ENCODE results near the gene WNK1. TPM values are rescaled to one million over a fixed set of nuclear protein-coding genes. Genes with fewer than 3 reads are reported as not detected.
A peak's percentile ranks its signal among the peaks of the same experiment; 100 is the strongest.

Gene WNK1
- total RNA-seq, 1 donor from 2014 or later = 150 TPM

DNA sequence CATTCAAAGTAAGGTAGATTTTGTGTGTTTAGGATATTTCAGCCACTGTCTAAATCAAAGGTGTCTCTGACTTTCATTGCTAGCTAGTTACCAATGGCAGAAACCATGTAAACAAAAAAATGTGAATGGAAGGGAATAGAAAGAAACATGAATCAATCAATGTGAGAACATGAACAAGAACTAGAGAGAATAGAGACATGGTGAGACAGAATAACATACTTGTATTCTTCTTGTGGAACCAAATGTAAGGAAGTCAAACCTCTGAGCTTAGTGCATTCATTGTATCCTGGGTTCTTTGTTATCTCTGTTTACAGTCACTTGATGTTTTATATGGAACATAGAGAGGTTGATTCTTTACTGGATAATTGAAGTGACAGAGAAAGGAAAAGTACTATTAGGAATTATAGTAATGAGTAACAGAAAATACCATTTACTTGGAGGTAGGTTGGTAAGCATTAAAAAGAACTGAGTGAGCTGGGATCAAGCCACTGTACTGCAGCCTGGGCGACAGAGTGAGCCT, 2.6 kb upstream of the WNK1 start:
- TF ChIP-seq, protein P1, sequence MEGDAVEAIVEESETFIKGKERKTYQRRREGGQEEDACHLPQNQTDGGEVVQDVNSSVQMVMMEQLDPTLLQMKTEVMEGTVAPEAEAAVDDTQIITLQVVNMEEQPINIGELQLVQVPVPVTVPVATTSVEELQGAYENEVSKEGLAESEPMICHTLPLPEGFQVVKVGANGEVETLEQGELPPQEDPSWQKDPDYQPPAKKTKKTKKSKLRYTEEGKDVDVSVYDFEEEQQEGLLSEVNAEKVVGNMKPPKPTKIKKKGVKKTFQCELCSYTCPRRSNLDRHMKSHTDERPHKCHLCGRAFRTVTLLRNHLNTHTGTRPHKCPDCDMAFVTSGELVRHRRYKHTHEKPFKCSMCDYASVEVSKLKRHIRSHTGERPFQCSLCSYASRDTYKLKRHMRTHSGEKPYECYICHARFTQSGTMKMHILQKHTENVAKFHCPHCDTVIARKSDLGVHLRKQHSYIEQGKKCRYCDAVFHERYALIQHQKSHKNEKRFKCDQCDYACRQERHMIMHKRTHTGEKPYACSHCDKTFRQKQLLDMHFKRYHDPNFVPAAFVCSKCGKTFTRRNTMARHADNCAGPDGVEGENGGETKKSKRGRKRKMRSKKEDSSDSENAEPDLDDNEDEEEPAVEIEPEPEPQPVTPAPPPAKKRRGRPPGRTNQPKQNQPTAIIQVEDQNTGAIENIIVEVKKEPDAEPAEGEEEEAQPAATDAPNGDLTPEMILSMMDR (IDR thresholded peaks at IDR 0.05; ENCODE audit: unreplicated experiment) = no peak
- Mint-ChIP-seq H3K27ac (no peak overlapping the region), H3K4me3 (no peak overlapping the region), H3K9me3 (no peaks in the 10 kb centered on the region), H3K36me3 (no peaks in the 10 kb centered on the region), H3K27me3 (ENCODE audit: low read depth) (no peaks in the 10 kb centered on the region), H3K4me1 (peaks cover 13% of the 10 kb centered on the region)
- DNase-seq (ENCODE audit: low spot score in 2 of 2, unreplicated experiment in 2 of 2) = no peak

DNA sequence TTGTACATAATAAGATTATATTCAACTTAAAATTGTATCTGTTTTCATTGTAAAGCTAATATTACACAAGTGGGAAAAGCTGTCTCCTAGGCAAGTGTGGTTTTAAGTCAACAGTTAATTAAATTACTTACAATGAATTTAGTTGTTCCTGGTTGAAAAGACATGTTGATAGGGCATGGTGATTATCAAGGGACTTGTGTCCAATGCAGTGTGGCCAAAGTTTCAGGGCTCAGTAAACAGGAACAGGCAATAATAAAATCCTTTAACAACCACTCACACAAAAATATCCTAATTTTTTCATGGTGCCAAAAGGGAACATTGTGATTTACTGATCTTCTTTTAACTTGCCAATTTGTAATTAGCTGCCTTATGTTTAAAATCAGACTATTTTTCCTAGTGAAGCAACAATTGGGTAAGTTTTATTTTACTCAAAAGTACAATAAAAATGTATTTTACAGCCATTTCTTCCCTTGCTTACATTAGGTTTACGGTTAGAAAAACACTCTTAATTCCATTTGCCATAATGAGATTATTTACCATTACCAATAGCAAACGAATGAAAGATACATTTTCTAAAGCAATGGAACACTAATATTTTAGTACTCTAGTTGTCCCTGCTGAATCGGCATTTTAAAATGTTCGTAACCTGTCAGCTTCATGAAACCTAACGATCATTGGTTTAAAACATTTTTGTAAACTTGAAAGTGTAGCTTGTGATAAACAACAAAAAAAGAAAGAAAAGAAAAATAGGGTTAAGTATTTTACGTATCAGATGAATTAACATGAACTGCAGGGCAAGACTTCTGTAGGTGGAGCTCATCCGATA, 1.8 kb upstream of the WNK1 start:
- H3K27me3 Mint-ChIP-seq (ENCODE audit: low read depth) = no peaks in the 10 kb centered on the region
- H3K4me1 Mint-ChIP-seq = peaks cover 21% of the 10 kb centered on the region
- H3K27ac Mint-ChIP-seq = no peak overlapping the region
- no peaks in the 10 kb centered on the region for H3K36me3 Mint-ChIP-seq
- no peaks in the 10 kb centered on the region for H3K9me3 Mint-ChIP-seq
- TF ChIP-seq, protein P1 (IDR thresholded peaks at IDR 0.05; ENCODE audit: unreplicated experiment) = no peak
- H3K4me3 Mint-ChIP-seq = no peak overlapping the region
- no peak for DNase-seq (ENCODE audit: low spot score in 2 of 2, unreplicated experiment in 2 of 2)

DNA sequence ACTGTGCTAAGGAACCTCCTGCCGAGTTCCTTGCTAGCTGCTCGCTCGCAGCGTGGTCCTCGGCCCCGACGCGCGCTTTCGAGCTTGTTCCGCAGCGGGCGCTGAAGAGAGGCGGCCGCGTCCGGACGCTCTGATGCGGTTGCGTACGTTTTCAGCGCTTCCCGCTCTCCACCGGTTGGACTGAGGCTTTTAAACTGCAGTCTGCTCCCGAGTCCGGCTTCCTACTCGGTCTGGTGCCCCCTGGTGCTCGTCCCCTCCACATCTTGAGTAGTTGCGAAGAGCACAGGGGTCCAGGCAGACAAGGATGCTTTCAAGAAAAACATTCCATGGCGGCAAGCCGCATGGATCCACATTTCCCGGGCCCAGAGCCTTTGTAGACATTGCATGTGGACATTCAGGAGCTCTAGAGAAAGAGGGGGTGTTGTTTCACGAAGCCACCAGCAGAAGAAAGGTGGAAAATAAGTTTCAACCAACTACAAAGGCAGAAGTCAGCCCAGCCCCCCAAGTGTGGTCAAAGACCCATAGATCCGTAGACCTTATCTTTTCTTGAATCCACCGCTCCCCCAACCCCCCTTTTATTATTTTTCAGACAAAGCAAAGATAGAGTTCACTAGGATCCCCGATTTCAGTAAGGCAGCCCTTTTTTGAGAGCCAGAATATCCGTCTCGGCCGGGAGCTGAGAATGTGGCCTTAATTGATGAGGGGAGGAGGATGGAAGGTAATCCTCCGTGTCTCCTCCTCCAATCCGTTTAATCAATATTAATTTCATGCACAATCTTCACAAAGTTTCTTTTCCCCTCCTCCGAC, 984 bp upstream of the WNK1 start:
- H3K4me1 Mint-ChIP-seq = peaks cover 29% of the 10 kb centered on the region
- peak; percentile 82 to 90 for DNase-seq (ENCODE audit: low spot score in 2 of 2, unreplicated experiment in 2 of 2)
- H3K36me3 Mint-ChIP-seq = no peaks in the 10 kb centered on the region
- no peak overlapping the region for H3K4me3 Mint-ChIP-seq
- no peaks in the 10 kb centered on the region for H3K27me3 Mint-ChIP-seq (ENCODE audit: low read depth)
- H3K27ac Mint-ChIP-seq = no peak overlapping the region
- no peaks in the 10 kb centered on the region for H3K9me3 Mint-ChIP-seq
- TF ChIP-seq, protein P1 (IDR thresholded peaks at IDR 0.05; ENCODE audit: unreplicated experiment) = peak; percentile 61

DNA sequence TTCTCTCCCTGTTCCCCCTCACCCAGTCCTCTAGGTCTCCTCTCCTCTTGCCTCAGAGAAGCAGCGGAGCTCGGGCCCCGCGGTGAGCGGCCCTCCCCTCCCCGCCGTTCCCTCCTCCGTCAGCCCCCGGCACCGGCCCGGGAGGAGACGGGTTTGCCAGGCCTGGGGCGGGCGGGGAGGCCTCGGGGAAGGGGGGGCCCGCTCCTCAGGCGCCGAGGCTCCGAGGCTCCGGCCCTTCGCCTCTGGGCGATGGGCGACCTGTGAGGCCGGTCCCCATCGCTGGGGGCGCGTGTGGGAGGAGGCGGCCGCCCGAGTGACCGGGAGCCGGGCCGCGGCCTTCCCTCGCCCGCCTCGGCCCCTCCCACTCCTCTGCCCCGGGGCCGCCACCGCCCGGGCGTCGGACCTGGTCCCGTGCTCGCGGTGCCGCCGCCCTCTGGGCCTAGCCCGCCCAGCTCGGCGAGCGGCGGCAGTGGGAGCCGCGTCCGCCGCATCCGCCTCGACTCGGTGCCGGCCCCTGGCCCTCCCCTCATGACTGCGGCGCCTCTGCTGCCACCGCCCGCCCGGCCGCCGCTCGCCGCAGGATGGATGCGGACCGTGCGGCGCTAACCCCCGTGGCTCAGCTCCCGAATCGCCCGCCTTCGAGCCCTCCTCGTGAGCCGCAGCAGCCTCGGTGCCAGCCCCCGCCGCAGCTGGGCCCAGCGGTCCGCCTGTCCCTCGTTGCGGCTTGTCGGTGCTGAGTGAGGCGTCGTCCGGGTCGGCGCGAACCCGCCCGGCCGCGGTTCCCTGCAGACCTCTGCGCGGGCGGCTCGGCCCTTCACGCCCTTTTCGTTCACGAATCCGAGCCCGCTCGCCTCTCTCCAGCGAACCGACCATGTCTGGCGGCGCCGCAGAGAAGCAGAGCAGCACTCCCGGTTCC, 574 bp downstream of the WNK1 start:
- Mint-ChIP-seq H3K27ac (peak overlapping the region; percentile 94), H3K4me3 (peak overlapping the region; percentile 95)
- DNase-seq (ENCODE audit: low spot score in 2 of 2, unreplicated experiment in 2 of 2) = peak; percentile 22 to 65

More for the DNA sequence above, 574 bp downstream of the WNK1 start:
- Mint-ChIP-seq H3K36me3 (peaks cover under 1% of the 10 kb centered on the region), H3K27me3 (ENCODE audit: low read depth) (no peaks in the 10 kb centered on the region), H3K4me1 (peaks cover 36% of the 10 kb centered on the region), H3K9me3 (no peaks in the 10 kb centered on the region)
- TF ChIP-seq, protein P1 (IDR thresholded peaks at IDR 0.05; ENCODE audit: unreplicated experiment) = no peak
